Hepatocyte (in vitro differentiated cells): Measurements from ENCODE around the gene SPATA12. TPM values are rescaled to one million over a fixed set of nuclear protein-coding genes. Genes with fewer than 3 reads are reported as not detected.

Source experiments
- DNase-seq: peaks from one replicate; pipeline ENCODE4 v3.0.0-alpha.2; 2016; ENCODE audit warnings: low spot score
- H2AFZ ChIP-seq: fragments of 200-600 bp; sonication (generic); 2 replicates; pipeline ENCODE4 v1.6.0; 2016; ENCODE audit warnings: antibody characterized with exemption, mild to moderate bottlenecking
- H3K27ac ChIP-seq: fragments of 200-600 bp; sonication (generic); 2 replicates; pipeline ENCODE4 v1.5.1; 2016; ENCODE audit warnings: mild to moderate bottlenecking
- H3K27me3 ChIP-seq: fragments of 200-600 bp; sonication (generic); 2 replicates; pipeline ENCODE4 v1.6.1; 2016
- H3K36me3 ChIP-seq: fragments of 200-600 bp; sonication (generic); replicated peaks from 2 replicates; pipeline ENCODE4 v1.5.1; 2016; ENCODE audit warnings: low read depth; ENCODE audit not compliant: insufficient read depth
- H3K4me1 ChIP-seq: fragments of 200-600 bp; sonication (generic); 2 replicates; pipeline ENCODE4 v1.5.1; 2016; ENCODE audit warnings: mild to moderate bottlenecking, moderate library complexity; ENCODE audit not compliant: insufficient read depth
- H3K4me2 ChIP-seq: fragments of 200-600 bp; sonication (generic); 2 replicates; pipeline ENCODE4 v1.6.0; 2016
- H3K4me3 ChIP-seq: fragments of 200-600 bp; sonication (generic); 2 replicates; pipeline ENCODE4 v1.5.1; 2016; ENCODE audit warnings: mild to moderate bottlenecking
- H3K79me2 ChIP-seq: fragments of 200-600 bp; sonication (generic); 2 replicates; pipeline ENCODE4 v1.6.0; 2017; ENCODE audit warnings: mild to moderate bottlenecking
- H3K9me2 ChIP-seq: fragments of 200-600 bp; sonication (generic); replicated peaks from 2 replicates; pipeline ENCODE4 v1.6.0; 2017; ENCODE audit warnings: mild to moderate bottlenecking; ENCODE audit not compliant: insufficient read depth
- H3K9me3 ChIP-seq: fragments of 200-600 bp; sonication (generic); 2 replicates; pipeline ENCODE4 v1.5.1; 2016; ENCODE audit warnings: low read depth, mild to moderate bottlenecking
- H4K20me1 ChIP-seq: fragments of 200-600 bp; sonication (generic); 2 replicates; pipeline ENCODE4 v1.6.0; 2016; ENCODE audit warnings: mild to moderate bottlenecking; ENCODE audit not compliant: insufficient read depth, poor library complexity, severe bottlenecking
- EZH2 ChIP-seq: fragments of 200-600 bp; sonication (generic); IDR thresholded peaks from 2 replicates; pipeline ENCODE4 v1.6.1; 2016; ENCODE audit warnings: antibody characterized with exemption, mild to moderate bottlenecking, borderline replicate concordance
- EZH2phosphoT487 ChIP-seq: fragments of 200-600 bp; sonication (generic); IDR thresholded peaks from one replicate; pipeline ENCODE4 v1.6.1; 2018; ENCODE audit warnings: antibody characterized with exemption, mild to moderate bottlenecking, low read depth, moderate library complexity; ENCODE audit not compliant: unreplicated experiment, severe bottlenecking
- WGBS: methylation state at CpG from one replicate; pipeline ENCODE4 v1.1.6; 2016; ENCODE audit warnings: low lambda C conversion rate; ENCODE audit errors: missing lambda C conversion rate; 5-methylcytosine and 5-hydroxymethylcytosine counted together
- polyA plus RNA-seq: library from polyadenylated mRNA; unstranded; fragments of >200 nt; fragmentation: Nextera tagmentation; extraction: Ambion mirVana; gene quantifications from 2 replicates; pipeline ENCODE4 v1.2.1, GENCODE V29; 2016
- total RNA-seq: library from RNA; depleted of rRNA; stranded (reverse); fragments of >200 nt; gene quantifications from 2 replicates; pipeline ENCODE4 v1.2.3, GENCODE V29; 2014
- TF ChIP-seq, protein P1 (sequence below): fragments of 200-600 bp; sonication (generic); IDR thresholded peaks from 2 replicates; pipeline ENCODE4 v1.5.1; 2016; ENCODE audit warnings: antibody characterized with exemption, mild to moderate bottlenecking; ENCODE audit not compliant: poor library complexity

Gene SPATA12
- total and polyA plus RNA-seq, 2 experiments from 2014 or later, result 0.10 to 0.25 TPM

DNA sequence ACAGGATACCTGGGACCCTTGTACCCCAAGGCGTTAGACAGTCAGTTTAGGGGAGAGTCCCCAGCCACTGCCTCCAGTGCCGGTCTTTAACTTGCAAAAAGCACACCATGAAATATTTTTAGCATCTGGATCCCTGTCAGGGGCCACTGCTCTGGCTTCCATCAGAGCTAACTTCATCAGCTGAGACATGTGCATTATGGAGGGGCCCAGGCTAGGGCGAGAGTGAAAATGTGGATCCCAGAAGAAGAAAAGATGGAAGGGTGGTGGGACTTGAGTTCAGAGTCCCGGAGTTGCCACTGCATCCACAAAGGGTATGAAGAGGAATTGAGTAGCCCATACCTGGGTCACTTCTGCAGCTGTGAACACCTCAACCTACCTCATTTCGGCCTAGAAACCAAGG, 23.5 kb upstream of the SPATA12 start:
- Histone ChIP-seq H3K36me3 (no peaks in the 10 kb centered on the region), H3K27me3 (no peaks in the 10 kb centered on the region), H3K9me3 (no peaks in the 10 kb centered on the region), H3K27ac (no peak overlapping the region), H3K4me2 (no peak overlapping the region), H3K4me1 (no peaks in the 10 kb centered on the region), H3K79me2 (peaks cover 3% of the 10 kb centered on the region), H3K9me2 (no peaks in the 10 kb centered on the region), H2AFZ (no peak overlapping the region), H3K4me3 (no peak overlapping the region), H4K20me1 (no peaks in the 10 kb centered on the region)
- TF ChIP-seq, protein P1, sequence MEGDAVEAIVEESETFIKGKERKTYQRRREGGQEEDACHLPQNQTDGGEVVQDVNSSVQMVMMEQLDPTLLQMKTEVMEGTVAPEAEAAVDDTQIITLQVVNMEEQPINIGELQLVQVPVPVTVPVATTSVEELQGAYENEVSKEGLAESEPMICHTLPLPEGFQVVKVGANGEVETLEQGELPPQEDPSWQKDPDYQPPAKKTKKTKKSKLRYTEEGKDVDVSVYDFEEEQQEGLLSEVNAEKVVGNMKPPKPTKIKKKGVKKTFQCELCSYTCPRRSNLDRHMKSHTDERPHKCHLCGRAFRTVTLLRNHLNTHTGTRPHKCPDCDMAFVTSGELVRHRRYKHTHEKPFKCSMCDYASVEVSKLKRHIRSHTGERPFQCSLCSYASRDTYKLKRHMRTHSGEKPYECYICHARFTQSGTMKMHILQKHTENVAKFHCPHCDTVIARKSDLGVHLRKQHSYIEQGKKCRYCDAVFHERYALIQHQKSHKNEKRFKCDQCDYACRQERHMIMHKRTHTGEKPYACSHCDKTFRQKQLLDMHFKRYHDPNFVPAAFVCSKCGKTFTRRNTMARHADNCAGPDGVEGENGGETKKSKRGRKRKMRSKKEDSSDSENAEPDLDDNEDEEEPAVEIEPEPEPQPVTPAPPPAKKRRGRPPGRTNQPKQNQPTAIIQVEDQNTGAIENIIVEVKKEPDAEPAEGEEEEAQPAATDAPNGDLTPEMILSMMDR, result no peak
- TF ChIP-seq EZH2phosphoT487, result no peak
- WGBS, result 71% methylated on average over 5 of the region's 5 CpGs
- no peak for DNase-seq

GRCh38 chr3:57038466-57039164, 21.8 kb upstream of the SPATA12 start:
- H3K9me3 ChIP-seq, result no peaks in the 10 kb centered on the region
- H3K79me2 ChIP-seq, result peaks cover 3% of the 10 kb centered on the region
- H3K4me3 ChIP-seq, result no peak overlapping the region
- H3K27me3 ChIP-seq, result no peaks in the 10 kb centered on the region
- 97% methylated on average over 5 of the region's 5 CpGs for WGBS
- H3K4me2 ChIP-seq, result no peak overlapping the region
- no peaks in the 10 kb centered on the region for H4K20me1 ChIP-seq
- no peaks in the 10 kb centered on the region for H3K9me2 ChIP-seq
- no peak overlapping the region for H2AFZ ChIP-seq
- TF ChIP-seq EZH2phosphoT487, result no peak
- H3K36me3 ChIP-seq, result no peaks in the 10 kb centered on the region
- H3K27ac ChIP-seq, result no peak overlapping the region
- no peaks in the 10 kb centered on the region for H3K4me1 ChIP-seq
- DNase-seq, result no peak

DNA sequence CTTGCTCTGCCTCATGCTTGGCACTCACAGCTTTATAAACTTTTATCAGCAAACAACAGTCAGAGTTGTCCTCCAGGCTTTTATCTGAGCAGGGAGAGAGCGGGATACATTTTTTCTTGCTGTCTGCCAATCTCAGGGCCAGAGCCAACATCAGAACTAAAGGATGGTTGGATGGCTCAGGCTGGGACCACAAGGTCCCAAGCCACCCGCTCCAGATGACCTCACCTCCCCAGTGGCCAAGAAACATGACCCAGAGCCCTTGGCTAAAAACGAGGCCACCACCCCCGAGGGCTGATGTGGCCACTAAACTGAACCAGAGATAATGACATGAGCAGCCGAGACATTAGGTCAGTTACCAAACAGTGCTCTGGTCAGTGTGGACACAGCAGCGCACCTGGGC, 18.8 kb upstream of the SPATA12 start:
- no peaks in the 10 kb centered on the region for H3K27me3 ChIP-seq
- H3K4me3 ChIP-seq, result no peak overlapping the region
- H3K9me3 ChIP-seq, result no peaks in the 10 kb centered on the region
- H4K20me1 ChIP-seq, result no peaks in the 10 kb centered on the region
- no peak overlapping the region for H2AFZ ChIP-seq
- no peaks in the 10 kb centered on the region for H3K9me2 ChIP-seq
- H3K4me1 ChIP-seq, result peaks cover 10% of the 10 kb centered on the region
- TF ChIP-seq, protein P1, result no peak
- no peak for TF ChIP-seq EZH2phosphoT487
- TF ChIP-seq EZH2, result no peak
- no peak overlapping the region for H3K27ac ChIP-seq
- H3K79me2 ChIP-seq, result peaks cover 14% of the 10 kb centered on the region
- WGBS, result 71% methylated on average over 6 of the region's 6 CpGs
- DNase-seq, result no peak
- no peaks in the 10 kb centered on the region for H3K36me3 ChIP-seq
- no peak overlapping the region for H3K4me2 ChIP-seq

DNA sequence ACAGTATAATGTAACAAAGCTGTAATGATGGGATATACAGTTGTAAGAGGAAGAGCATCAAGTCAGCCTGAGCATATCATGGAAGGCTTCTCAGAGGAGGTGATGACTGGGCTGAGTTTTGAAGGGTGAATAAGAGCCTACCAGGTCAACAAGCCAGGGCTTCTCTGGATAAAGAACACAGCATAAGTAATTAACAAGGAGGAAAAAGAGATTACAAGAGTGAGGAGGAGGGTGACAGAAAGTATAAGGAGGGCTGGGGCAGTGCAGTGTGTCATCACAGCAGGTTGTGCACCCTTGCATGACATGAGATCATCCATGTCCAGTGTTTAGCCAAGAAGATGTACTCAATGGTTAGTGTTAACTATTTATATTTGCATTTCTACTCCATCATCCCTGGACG, 16.9 kb upstream of the SPATA12 start:
- Histone ChIP-seq H2AFZ (no peak overlapping the region), H3K4me2 (no peak overlapping the region), H3K36me3 (no peaks in the 10 kb centered on the region), H3K79me2 (peaks cover 11% of the 10 kb centered on the region), H3K9me3 (no peaks in the 10 kb centered on the region), H4K20me1 (no peaks in the 10 kb centered on the region), H3K27me3 (no peaks in the 10 kb centered on the region), H3K9me2 (no peaks in the 10 kb centered on the region), H3K27ac (no peak overlapping the region), H3K4me1 (peaks cover 10% of the 10 kb centered on the region), H3K4me3 (no peak overlapping the region)
- DNase-seq, result no peak
- 96% methylated on average over 1 of the region's 1 CpG for WGBS
- TF ChIP-seq EZH2phosphoT487, result no peak
- TF ChIP-seq, protein P1, result no peak
- TF ChIP-seq EZH2, result no peak
